Activated B cell treated with CpG ODN at 0.5 μM for 24 hours (primary cell): ENCODE results near the gene NRSN2. TPM values are rescaled to one million over a fixed set of nuclear protein-coding genes. Genes with fewer than 3 reads are reported as not detected.
A peak's percentile ranks its signal among the peaks of the same experiment; 100 is the strongest.

Experiments used
- ATAC-seq: fragments of 200-7000 bp; cut with Tn5 transposase; one replicate; pipeline ENCODE4 v1.10.0; 2021; ENCODE audit warnings: low read depth, mild to moderate bottlenecking, moderate library complexity
- CTCF ChIA-PET: fragments of 350-600 bp; sonication (Branson Sonifier 250); formaldehyde crosslinking; loops from one replicate; lab custom pipeline; 2021; ENCODE audit warnings: antibody characterized with exemption; lab: Charles Lee
- POLR2A ChIA-PET: fragments of 350-600 bp; sonication (Branson Sonifier 250); formaldehyde crosslinking; loops from one replicate; lab custom pipeline; 2021; ENCODE audit warnings: antibody characterized with exemption; lab: Charles Lee
- DNase-seq: peaks from one replicate; pipeline ENCODE4 v3.0.0; 2022
- H3K27ac Mint-ChIP-seq: one replicate; pipeline ENCODE4 v1.8.0; 2020; ENCODE audit warnings: mixed read lengths
- H3K27me3 Mint-ChIP-seq: one replicate; pipeline ENCODE4 v1.8.0; 2021; ENCODE audit warnings: mixed read lengths
- H3K36me3 Mint-ChIP-seq: one replicate; pipeline ENCODE4 v1.8.0; 2021; ENCODE audit warnings: low read depth, mixed read lengths
- H3K4me1 Mint-ChIP-seq: one replicate; pipeline ENCODE4 v1.8.0; 2021; ENCODE audit warnings: mixed read lengths
- H3K4me3 Mint-ChIP-seq: one replicate; pipeline ENCODE4 v1.8.0; 2020; ENCODE audit warnings: mild to moderate bottlenecking, mixed read lengths
- H3K9me3 Mint-ChIP-seq: one replicate; pipeline ENCODE4 v1.8.0; 2020; ENCODE audit warnings: mixed read lengths
- intact Hi-C: fragments of 100-400 bp; cut with micrococcal nuclease; formaldehyde crosslinking; loops from one replicate; pipeline ENCODE4 v1.15.1; 2024
- total RNA-seq: library from RNA; stranded (reverse); gene quantifications from 2 replicates; pipeline ENCODE4 v1.2.3, GENCODE V29; 2022
- TF ChIP-seq, protein P1 (sequence below): fragments of 200-600 bp; IDR thresholded peaks from one replicate; pipeline ENCODE4 v1.8.0; 2022; ENCODE audit warnings: antibody characterized with exemption, mild to moderate bottlenecking

NRSN2 gene
- total RNA-seq, 1 donor from 2014 or later = 12.8 TPM

DNA sequence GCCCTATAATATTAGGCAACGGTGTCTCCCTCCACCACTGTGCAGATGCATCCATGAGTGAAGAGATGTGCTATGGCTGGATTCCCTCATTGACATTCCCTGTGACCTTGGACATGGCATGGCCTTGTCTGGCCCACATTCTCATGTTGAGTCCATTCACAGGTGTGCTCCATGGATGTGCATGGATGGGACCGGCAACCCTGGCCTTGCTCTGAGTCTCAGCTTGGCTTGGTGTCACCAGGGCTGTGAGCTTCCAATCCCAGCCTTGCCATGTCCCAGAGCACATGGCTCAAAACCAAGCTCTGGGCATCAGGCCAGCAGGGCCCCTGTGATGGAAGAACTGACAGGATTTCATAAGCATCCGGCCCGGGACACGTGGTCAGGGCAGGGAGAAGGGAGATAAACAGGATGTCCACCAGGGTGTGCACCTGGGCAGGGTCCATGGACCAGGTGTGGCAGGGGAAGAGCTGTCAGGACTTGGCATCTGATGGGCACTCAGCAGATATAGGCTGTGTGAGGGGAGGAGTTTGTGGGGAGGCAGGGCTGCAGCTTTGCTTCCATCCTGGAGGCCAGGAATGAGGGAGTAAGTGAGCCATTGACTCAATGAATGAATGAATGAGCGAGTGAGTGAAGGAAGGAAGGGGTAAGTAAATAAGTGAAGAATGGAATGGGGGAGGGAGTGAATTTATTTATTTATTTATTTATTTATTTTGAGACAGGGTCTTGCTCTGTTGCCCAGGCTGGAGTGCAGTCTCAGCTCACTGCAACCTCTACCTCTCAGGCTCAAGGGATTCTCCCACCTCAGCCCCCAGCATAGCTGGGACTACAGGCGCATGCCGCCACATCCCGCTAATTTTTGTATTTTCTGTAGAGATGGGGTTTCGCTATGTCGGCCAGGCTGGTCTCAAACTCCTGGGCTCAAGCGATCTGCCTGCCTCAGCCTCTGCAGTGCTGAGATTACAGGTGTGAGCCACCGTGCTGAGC, 15.7 kb downstream of the NRSN2 start:
- Mint-ChIP-seq H3K9me3 (no peaks in the 10 kb centered on the region), H3K4me1 (peaks cover 33% of the 10 kb centered on the region), H3K4me3 (no peak overlapping the region), H3K36me3 (no peaks in the 10 kb centered on the region), H3K27ac (peak overlapping the region; percentile 0), H3K27me3 (no peaks in the 10 kb centered on the region)
- TF ChIP-seq, protein P1, sequence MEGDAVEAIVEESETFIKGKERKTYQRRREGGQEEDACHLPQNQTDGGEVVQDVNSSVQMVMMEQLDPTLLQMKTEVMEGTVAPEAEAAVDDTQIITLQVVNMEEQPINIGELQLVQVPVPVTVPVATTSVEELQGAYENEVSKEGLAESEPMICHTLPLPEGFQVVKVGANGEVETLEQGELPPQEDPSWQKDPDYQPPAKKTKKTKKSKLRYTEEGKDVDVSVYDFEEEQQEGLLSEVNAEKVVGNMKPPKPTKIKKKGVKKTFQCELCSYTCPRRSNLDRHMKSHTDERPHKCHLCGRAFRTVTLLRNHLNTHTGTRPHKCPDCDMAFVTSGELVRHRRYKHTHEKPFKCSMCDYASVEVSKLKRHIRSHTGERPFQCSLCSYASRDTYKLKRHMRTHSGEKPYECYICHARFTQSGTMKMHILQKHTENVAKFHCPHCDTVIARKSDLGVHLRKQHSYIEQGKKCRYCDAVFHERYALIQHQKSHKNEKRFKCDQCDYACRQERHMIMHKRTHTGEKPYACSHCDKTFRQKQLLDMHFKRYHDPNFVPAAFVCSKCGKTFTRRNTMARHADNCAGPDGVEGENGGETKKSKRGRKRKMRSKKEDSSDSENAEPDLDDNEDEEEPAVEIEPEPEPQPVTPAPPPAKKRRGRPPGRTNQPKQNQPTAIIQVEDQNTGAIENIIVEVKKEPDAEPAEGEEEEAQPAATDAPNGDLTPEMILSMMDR = no peak
- peak; percentile 26 for ATAC-seq
- ChIA-PET CTCF (interaction anchor here (0.9 to 1.4 kb wide), 3 partner anchors 9 to 118 kb away, joined by 4 to 5 read pairs (median 5); no protein-coding TSS in a partner anchor), POLR2A (interaction anchor here (0.6 to 2.4 kb wide), 6 partner anchors 10 to 181 kb away, joined by 3 to 9 read pairs (median 4); partner anchors contain the start of genes CSNK2A1 and TRIB3)
- intact Hi-C loops = loop anchor here (2.0 kb wide), 1 partner anchor 18 kb away; the partner anchor contains the start of gene TRIB3
- DNase-seq = no peak

DNA sequence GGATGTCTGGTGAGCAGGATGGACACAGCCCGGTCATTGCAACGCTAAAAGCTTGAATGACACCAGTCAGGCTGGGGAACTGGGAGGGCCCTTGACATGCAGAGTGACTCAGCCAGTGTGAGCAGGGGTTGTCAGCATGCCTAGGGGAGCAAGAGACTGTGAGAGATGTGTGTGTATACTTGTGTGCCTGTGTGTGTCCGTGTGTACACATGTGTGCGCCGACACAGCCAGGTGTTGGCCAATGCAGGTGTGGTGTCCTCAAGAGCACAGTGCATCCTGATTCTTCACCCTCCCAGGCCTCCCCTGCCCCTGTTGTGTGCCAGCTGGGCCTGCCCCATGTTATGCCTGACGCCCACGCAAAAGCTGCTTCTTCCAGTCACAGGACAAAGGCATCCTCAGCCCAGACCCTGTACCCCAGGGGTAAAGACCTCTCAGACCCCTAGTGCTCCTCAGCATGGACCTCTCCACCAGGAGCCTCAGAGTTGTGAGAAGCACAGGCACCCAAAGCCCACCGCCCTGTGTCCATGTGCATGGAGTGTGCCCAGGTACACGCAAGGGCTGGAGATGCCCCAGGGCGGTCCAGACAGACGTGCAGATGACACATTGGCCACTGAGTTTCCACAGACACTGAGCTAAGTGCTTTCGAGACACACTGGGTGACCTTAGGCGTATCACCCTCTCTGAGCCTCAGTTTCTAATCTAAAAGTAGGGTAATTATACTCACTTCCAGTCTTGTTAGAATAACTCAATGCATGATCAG, 16.6 kb downstream of the NRSN2 start:
- TF ChIP-seq, protein P1 = no peak
- Mint-ChIP-seq H3K27me3 (peaks cover under 1% of the 10 kb centered on the region), H3K27ac (no peak overlapping the region), H3K4me1 (peaks cover 30% of the 10 kb centered on the region), H3K9me3 (no peaks in the 10 kb centered on the region), H3K4me3 (no peak overlapping the region), H3K36me3 (no peaks in the 10 kb centered on the region)
- no peak for ATAC-seq
- intact Hi-C loops = loop anchor here (2.0 kb wide), 1 partner anchor 17 kb away; the partner anchor contains the start of gene TRIB3
- CTCF ChIA-PET = interaction anchor here (0.9 kb wide), 1 partner anchor 10 kb away, joined by 5 read pairs; no protein-coding TSS in a partner anchor
- POLR2A ChIA-PET = interaction anchor here (0.6 to 2.1 kb wide), 2 partner anchors 14 to 17 kb away, joined by 4 to 9 read pairs; partner anchors contain the start of gene TRIB3
- no peak for DNase-seq

DNA sequence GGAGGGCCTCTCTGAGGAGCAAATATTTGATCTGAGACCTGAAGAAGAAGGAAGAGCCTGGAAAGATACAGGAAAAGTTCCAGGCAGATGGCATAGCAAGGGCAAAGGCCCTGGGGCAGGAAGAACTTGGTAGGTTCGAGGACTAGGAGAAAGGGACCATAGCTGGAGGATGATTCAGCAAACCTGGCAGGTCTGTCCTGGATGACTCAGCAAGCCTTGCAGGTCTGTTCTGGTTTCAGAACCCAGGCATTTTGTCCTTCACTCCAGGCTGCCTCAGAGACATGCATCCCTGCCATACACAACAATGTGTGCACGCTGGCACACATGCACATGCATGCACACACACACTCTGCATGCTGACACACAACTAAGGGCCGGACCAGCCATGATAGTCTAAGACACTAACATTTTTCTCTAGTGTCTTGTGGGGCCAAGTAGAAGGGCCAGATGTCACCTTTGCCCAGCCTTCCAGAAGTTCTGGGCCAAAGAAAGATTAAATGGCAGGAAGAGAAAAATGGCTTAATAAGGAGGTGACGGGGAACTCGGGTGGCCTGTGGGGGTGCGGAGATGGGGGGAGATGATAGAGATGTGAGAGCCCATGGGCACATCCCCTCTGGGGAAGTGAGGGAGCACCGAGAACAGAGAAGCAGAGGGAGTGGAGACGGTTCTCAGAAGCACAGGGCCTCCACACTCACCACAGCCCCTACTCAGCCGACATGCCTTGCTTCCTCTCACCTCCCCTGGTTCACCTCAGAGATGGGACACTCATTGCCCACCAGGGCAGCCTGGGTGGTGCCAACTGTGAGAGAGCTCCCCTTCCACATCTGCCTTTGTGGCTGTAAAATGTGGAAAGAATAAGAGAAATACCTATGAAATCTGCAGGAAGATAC, 18.2 kb downstream of the NRSN2 start:
- no peak overlapping the region for H3K27ac Mint-ChIP-seq
- H3K36me3 Mint-ChIP-seq = no peaks in the 10 kb centered on the region
- ChIA-PET CTCF (no interaction called here), POLR2A (interaction anchor here (0.6 to 0.7 kb wide), 2 partner anchors 48 to 113 kb away, joined by 3 read pairs; no protein-coding TSS in a partner anchor)
- H3K4me1 Mint-ChIP-seq = peaks cover 25% of the 10 kb centered on the region
- TF ChIP-seq, protein P1 = no peak
- no peak for ATAC-seq
- DNase-seq = no peak
- no peaks in the 10 kb centered on the region for H3K9me3 Mint-ChIP-seq
- no peak overlapping the region for H3K4me3 Mint-ChIP-seq
- peaks cover 5% of the 10 kb centered on the region for H3K27me3 Mint-ChIP-seq
- intact Hi-C loops = no loop called here

DNA sequence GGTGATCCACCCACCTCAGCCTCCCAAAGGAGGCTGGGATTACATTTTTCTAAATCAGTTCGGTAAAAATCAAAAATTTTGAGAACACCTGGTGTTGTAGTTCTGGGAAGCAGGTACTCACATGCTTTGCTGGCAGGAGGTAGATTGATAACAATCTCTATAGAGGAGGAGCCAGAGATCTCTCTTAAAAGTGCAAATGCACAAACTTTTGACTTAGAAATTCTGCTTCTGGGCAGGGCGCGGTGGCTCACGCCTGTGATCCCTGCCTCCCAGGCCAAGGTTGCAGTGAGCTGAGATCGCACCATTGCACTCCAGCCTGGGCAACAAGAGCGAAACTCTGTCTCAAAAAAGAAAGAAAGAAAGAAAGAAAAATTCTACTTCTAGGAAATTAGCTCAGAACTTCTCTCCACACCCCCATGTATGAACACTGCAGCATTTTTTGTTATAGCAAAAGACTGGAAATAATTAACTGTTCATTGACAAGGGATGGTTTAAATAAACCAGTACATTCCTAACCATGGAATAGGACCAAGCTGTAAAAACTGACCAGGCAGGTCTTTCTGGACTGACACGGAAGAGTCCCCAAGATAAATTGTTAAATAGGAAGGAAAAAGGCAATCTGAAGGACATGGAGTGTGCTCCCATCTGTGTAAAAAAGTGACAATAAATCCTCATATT, 19.3 kb downstream of the NRSN2 start:
- TF ChIP-seq, protein P1 = no peak
- Mint-ChIP-seq H3K27ac (no peak overlapping the region), H3K4me1 (peaks cover 19% of the 10 kb centered on the region), H3K9me3 (no peaks in the 10 kb centered on the region), H3K36me3 (no peaks in the 10 kb centered on the region), H3K4me3 (no peak overlapping the region), H3K27me3 (peaks cover 5% of the 10 kb centered on the region)
- ATAC-seq = no peak
- intact Hi-C loops = no loop called here
- no peak for DNase-seq
- ChIA-PET CTCF (interaction anchor here (1.2 kb wide), 1 partner anchor 12 kb away, joined by 3 read pairs; no protein-coding TSS in a partner anchor), POLR2A (no interaction called here)
